SHP77 treated with DMSO at 0.1 percent for 48 hours (cell line): ENCODE data around the gene CELF2.

Source experiments
- DNase-seq: peaks from one replicate; lab custom pipeline; 2025; lab: John Stamatoyannopoulos, UW

The CELF2 gene

DNA sequence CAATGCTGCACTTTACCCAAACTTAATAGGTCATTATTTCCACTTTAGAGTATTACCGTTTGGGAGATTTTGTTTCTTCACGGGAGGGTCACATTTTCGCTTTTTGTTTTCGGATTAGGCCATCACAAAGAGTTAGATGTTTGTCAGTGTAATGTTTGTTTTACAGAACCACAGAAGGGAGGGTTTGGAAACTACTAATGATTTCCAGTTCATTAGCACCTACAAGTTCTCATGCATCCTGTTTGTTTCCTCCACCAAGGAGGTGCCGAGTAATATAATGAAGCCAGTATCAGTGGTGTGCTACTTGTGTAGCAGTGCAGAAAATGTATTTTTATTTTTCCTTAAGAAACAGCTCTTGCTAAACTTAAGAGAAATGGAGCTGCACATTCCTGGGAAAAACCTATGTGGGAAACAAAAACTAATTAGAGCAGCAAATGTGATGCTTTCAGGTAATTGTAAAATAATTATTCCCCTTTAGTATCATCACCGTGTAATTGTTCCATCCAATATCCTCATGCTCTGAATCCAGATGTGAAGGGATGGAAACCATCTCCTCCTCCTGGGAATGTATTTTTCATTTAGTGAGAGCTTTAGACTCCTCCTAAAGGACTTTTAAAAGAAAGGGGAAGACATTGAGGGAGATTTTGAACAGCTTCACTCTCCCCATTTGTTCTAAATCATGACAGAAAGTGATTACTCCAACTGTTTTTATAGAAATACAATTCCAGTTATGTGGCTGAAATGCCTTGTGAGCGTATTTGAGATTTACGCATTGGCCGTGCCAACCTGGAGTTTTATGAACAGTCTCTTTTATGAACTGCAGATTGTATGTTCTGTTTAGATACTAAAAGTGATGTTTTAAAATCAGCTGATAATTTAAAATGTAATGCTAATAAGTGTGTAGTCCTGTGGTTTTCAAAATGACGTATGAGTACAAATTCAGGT lies 5.6 kb downstream of the CELF2 start:
- DNase-seq, result no peak

DNA sequence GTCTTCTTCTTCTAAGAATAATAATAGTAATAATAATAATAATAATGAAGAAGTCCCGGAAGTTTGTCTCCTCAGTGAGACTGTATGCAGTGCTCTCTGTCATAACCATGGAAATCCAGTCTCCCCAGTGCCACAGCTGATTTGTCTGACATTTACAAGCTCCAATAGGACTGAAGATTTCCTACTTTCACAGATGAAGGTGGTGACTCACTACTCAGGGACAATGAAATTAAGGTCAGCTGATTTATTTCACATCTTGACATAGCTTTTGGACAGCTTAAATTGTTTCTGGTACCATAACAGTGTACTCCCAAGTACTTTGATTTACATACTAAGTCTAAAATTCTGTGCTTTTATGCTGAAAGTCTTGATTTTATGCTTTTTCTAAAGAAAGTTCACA lies 6.9 kb downstream of the CELF2 start:
- DNase-seq, result no peak

DNA sequence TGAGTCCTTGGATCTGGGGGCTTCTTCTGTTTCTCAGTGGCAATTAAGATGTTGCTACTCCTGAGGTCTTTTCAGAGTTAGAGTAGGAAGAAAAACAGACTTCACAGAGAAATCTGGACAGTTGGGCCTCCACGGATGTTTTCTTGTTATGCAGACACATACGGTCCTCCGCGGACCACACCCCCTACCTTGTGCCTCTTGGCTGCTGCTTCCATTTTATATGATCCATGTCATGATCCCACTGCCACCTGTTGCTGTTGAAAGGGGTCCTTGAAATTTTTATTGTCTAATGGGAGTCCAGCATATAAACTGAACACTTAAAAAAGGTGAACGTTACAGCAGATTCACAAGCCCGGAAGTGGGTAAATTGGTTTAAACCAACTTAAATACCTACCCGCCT lies 8.3 kb downstream of the CELF2 start:
- no peak for DNase-seq

DNA sequence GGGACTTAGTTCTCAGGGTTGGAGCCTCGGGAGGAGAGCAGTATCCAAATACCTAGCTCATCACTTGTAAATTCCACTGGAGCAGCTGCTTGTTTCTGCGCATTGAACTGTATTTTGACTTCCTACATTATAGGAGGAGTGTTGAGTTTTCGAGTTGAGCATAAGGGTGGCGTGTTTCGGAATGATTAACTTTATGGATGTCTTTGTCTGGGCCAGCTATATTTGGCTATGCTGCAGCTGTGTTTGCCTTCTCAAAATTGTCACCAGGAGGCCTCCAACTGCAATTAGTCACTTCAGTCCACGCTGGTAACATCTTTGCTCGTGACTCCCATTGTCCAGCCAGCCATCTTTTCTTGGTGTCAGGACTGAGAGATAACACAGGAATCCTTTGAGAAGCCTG lies 9.1 kb downstream of the CELF2 start:
- no peak for DNase-seq

DNA sequence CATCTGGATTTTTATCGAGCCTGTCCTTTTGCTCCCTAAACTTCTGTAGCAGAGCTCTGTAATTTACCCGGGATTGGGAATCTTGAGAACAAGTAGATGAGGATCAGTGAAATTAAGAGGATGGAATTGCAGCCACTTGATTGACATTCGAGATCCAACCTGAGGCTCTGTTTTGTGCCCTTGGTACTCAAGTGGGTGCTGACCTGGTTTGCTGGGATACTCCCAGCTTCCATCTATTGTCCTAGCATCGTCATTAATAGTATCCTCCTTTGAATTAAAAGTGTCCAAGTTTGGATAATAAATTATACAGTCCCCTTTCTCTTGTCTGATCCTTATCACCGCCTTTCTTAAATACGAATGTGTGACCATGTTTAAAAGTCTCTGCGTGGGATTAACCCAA lies 17.1 kb downstream of the CELF2 start:
- DNase-seq, result no peak

DNA sequence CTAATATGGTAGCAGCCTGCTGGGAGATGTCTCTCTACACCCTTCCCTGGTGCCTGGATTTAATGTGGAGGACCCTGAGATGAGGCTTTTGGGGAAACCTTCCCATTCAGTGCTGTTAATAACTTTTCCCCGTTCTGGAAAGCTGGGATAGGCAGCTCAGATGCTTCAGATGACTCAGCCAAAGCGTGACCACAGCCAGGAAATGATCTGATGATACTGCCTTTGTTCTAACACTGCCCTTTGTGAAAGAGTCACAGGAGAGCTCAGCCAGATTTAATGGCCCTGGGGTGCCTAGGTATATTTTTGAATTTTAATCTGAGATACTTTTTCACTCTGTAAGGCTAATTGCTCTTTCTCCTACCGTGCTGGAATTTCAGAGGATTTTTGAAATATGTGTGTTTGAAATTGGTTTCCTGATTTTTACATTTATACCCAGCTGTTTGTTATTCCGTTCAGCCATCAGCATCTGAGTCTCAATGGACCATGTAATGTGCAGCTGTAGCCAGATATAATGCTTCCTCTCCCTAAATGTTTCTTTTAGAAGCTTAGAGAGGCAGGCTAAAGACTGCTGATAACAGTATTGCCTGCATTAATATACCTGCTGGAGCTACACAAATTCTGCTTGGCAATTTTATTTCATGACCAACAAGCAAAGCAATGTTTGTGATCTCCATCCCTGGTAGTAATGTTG lies 17.8 kb downstream of the CELF2 start:
- DNase-seq, result no peak

DNA sequence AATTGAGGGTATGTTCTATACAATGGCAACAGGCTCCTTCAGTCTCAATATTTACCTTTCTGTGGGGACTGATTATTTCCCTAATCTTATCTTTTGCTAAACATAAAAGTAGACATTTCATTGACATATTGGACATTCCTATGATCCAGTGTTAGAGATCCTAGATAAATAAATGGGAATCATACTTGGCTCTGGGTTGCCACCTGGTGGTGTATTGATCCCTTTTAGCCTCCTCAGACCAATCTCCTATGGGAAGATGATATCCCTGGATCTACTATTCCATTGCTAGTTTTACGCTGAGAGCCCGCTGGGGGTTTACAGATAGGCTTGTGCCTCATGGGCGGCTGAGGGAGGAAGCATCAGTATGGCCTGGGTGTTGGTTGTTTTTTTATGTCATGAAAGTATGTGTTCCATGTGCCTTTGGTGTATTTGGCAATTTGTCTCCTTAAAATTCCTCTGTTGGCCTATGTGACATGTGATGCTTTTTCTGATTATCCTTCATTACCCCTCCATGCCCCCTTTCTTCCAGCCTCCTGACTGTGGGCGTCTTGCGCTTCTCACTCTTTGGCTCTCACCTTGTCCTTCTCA lies 18.8 kb downstream of the CELF2 start:
- peak; percentile 11 for DNase-seq

DNA sequence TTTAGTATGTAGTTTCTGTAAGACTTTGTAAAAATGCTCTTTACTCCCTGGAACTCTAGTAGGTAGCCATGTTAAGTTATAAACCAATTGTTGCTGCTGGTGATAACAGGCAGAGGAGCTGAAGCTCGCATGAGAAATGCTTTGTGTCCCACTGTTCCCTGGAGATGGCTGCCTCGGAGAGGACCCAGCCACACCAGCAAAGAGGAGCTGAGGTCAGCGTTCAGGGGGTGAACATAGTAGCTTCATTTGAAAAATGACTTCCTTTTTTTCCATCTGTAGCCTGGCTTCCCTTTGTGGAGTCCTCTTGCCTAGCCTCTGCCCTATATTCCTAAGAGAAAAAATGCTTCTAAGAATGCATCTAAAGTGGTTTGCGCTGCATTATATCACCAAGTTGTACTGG lies 20.3 kb downstream of the CELF2 start:
- DNase-seq, result no peak

DNA sequence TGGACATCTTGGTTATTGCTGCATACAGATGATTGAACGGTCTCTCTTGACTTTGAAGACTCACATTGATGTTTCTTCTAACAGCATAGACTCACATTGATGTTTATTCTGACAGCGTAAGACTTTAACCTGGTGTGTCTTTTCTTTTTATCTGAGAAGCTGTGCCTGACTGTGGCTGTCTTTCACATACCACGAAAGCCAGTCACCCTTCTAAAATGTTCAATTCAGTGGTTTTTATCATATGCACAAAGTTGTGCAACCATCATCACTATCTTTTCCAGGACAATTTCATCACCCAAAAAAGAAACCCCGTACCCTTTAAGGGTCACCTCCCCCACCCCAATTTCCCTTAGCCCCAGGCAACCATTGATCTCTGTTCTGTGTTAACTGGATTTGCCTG lies 24.7 kb downstream of the CELF2 start:
- DNase-seq, result no peak

DNA sequence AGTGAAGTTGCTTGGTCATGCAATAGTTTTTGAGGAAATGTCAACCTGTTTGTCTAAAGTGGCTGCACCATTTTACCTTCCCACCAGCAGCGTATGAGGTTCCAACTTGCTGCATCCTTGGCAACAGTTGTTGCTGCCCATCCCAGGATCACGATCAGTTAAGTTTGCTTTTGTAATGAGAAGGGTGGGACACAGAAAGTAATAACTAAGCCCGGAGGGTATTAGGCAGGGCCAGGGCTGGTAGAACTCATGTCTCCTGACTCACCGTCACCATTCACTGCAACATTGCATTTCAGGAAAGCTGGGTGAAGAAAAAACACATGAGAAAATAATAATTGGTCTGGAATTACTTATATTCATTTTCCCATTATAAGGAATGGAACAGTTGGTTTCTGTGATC lies 25.4 kb downstream of the CELF2 start:
- no peak for DNase-seq

DNA sequence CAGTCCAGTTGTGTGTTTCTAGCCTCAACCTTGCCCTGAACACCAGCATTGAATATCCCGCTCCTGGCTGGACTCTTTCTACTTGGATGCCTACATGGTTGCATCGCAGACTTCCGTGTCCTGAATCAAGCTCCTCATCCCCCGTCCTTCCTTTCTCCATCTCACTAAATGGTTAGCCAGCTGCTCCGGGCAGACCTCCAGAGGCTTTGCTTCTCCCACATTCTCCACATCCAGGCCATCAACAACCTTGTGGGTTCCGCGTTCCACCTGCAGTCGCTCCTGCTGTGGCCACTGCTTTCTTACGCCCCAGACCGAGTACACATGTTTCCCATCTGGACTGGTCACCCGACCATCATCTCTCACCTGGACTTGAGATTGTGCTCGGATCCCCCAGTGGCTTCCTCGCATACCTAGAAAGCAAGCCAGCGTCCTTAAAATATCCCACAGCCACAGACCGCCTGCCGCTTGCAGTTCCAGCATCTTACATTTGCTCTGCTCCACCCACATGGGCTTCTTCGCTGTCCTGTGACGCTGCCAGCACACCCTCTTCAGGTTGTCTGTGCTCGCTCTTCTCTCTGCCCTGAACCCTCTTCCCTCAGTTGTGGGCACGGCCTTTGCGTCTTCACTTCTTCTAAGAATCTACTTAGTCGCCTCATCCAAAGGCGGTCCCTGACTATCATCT lies 25.9 kb downstream of the CELF2 start:
- no peak for DNase-seq

DNA sequence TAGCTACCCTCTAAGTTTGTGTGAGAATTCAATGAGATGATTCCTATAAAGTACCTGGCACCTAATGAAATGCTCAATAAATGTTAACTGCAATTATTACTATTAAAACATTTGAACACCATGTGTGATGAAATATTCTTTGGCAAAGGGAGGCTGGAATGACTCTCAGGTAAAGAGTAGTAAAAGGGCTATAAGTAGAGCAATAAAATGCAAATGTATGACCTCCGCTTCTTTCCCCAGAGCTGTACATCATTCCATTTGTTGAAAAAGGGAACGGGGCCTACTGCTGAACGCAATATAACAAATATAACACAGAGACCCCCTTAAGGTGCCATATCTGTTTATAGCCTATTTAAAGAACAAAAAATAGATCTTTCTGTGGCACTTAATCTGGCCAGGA lies 27.8 kb downstream of the CELF2 start:
- DNase-seq, result no peak

DNA sequence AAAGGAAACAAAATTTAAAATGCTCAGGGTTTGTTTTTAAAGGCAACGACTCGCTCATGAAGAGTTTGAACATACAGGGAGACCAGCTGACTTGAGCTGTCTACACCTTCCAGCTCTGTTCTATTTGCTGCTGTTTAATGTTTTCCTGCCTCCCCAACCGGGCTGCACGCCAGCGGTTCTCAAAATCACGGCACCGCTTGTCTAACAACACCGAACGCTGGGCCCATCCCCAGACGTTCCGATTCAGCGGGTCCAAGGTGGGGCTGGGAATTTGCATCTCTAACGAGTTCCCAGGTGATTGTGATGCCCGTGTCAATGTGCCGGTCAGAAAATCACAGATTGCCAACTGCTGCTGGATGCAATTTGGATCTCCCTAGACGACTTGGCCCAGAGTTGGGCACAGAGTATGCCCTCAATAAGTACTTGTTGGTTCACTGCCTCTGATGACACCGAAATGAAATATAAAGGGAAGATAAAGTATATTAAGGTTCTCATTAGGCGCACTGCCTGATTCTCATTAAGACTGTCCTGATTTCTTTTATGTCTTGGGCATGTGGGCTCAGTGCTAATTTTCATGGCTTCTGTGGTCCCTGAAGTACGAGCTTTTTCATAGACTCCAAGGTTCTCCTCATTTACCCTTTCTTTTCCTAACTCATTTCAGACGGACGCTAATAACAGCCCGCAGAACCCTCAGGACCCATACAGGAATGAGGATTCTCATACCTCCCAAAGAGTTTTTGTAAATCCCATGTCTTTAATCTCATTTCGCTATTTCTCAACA lies 28.5 kb downstream of the CELF2 start:
- no peak for DNase-seq

DNA sequence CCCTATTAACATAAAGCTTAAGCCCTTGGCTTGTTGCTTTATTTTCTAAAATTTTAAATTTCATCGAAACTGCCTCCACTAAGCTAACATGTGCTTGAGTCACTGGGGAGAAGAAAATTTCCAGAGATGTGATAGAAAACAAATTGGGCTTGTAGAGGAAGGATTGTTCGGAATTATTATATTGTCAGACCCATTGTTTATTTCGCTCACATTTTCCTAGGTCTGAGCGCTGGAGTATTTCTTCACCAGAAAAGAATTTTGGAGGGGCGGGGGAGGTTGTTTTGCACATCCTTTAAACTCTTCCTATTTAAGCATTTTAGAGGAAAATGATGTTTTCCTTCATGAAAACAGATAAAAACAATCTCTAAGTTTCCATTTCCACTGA lies 29.1 kb downstream of the CELF2 start:
- no peak for DNase-seq

DNA sequence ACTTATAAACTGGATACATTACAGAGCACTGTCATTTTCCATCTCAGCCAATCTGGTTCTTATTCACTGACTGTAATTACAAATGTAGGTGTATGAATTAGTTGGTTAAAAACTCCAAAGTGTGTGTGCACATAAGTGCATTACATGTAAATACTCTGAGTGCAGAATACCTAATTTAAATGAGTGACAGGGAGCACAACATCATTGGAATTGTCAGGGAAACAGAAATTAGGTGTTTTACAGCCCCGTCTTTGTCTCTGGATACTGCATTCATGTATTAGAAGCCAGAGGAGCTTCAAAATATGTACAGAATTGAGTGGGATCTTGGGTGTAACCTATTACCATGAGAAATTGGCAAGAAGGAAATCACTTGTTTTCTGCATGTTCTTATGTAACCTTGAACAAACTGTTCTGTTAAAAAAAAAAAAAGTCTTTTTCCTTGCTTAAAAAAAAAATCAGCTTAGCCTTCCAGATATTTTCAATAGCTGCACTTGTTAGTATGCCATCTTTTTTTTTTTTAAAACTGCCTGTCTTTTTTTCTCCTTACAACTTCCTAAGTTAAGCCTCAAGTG lies 31.1 kb downstream of the CELF2 start:
- DNase-seq, result no peak

DNA sequence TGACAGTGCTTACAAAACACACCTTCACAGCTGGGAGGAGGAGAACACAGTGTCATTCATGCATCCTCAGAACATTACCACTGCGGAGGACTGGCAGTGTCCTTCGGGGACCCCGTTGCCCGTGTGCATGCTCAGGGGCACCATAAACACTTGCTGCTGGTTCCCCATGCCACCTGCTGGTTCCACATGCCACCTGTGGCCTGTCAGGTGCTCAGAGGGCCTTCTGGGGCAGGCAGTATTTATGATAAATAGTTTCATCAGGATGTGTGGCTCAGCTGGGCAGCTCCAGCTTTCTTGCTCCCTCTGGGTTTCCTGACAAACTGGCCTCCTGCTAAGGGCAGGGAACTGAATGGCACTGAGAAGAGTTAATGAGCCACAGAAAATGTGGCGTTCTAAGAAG lies 32.1 kb downstream of the CELF2 start:
- no peak for DNase-seq

DNA sequence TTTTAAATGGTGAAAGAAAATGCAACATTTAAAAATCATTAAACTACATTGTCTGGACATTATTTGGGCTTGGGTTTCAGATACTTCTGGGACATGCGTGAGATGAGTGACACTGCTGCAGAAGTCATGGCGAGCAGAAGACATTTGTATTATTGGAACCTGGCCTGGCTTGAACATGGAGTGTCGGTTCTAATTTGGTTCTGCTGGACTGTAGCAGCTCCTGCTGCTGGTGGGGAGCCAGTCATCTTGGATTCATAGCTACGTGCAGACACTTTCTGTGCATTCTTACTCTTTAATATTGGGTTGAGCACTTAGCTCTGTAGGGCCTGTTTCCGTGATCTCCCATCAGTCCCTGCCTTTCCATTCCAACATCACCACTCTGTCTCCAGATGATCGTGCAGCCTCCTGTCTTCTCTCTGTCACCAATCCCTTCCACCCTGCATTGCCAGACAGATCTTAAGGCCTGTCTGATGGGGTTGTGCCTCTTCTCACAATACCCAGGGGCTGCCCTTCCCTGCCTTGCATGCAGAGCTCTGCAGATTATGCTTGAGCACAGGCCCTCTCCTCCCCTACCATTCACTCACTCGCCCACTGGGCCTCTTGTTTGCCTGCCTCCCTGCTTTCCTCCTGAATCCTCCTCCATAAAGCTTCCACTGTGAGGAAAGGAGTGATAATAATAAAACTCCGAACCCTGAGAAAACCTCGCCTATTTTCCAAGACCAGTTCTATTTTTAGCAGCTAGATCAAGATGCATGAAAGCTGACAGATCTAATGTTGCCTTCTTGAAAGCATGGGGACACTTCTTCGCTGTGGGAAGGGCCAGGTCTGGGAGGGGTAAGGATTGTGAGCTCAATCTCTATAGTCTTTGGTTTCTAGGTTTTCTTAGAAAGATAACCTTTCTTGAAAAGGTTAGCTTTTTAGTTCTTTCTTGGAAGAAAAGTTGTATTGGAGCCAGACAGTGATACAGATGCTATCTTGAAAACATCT lies 32.9 kb downstream of the CELF2 start:
- DNase-seq, result no peak

DNA sequence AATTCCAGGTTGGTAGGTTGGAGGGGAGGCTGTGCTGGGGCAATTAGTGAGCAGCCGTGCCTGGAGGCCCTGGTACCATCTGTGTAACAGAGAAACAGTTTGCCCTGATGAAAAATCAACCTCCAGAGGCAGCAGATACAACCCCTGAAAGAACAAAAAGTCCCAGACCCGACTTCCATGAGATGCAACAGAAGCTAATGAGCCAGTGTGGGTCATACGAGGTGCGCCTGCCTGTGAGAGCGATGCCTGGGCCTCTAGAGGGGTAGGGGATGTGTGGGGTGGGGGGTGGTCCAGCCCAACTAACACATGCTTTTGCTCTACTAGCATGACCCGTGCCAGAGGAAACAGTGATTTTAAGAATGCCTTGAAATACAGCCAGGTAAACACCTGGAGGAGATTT lies 39.3 kb downstream of the CELF2 start:
- DNase-seq, result no peak

DNA sequence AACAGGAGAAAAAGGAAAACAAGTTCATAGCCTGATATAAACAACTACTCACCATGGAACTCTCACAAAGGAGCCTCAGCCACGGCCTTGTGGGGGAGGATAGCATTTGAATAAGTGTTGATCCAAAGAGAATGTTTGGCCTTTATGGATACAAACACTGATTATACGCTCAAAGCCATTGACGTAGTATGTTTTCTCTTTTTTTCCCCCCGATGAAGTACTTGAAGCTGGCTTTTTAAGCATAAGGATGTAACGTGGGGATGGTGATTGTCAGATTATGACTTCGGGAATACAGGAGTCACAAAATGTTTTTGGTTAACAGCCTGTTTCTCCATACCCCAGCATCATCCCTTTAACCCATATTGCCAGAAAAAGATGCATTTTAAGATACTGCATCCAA lies 39.8 kb downstream of the CELF2 start:
- no peak for DNase-seq

DNA sequence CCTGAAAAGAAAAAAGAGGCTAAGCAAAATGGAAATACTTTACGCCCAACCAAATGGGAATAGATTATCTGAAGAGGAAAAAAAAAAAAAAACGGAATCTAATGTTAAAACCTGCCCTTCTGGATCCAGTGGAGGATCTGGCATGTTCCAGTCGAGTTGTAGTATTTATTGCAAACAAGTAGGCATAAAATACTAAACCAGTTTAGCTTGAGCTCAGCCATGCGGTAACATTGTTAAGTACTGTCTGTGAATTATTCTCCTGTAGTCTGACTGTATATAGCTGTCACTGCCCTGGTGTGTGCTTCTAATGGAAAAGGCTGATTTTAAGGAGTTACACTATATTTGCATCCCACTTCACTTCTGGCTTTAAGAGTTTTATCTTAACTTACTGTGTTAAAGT lies 40.3 kb downstream of the CELF2 start:
- no peak for DNase-seq
